GM19455 (cell line): Measurements from ENCODE around the gene C10orf67.
"Not testable (repeated sequence)": the region's sequence is repeated elsewhere in the genome, so short reads cannot be mapped to it uniquely, and the experiment has no call there.

Source experiments
- ATAC-seq: cut with Tn5 transposase; IDR thresholded peaks from one replicate; pipeline ENCODE4 v1.9.1; 2021; ENCODE audit not compliant: unreplicated experiment

The C10orf67 gene

GRCh38 chr10:23280419-23281043 lies 64.1 kb downstream of the C10orf67 start:
- ATAC-seq: no peak

GRCh38 chr10:23275355-23275754 lies 69.2 kb downstream of the C10orf67 start:
- ATAC-seq: no peak

GRCh38 chr10:23274179-23274578 lies 70.4 kb downstream of the C10orf67 start:
- ATAC-seq: not testable (repeated sequence)

- no peak for ATAC-seq
Measured at GRCh38 chr10:23270531-23270930, 74.1 kb downstream of the C10orf67 start.

GRCh38 chr10:23263441-23264164 lies 81.0 kb downstream of the C10orf67 start:
- no peak for ATAC-seq

GRCh38 chr10:23262928-23263327 lies 81.7 kb downstream of the C10orf67 start:
- no peak for ATAC-seq

GRCh38 chr10:23258516-23258915 lies 86.1 kb downstream of the C10orf67 start:
- no peak for ATAC-seq

GRCh38 chr10:23253780-23254179 lies 90.8 kb downstream of the C10orf67 start:
- ATAC-seq: no peak

GRCh38 chr10:23252859-23253258 lies 91.7 kb downstream of the C10orf67 start:
- not testable (repeated sequence) for ATAC-seq

GRCh38 chr10:23241779-23242178 lies 102.8 kb downstream of the C10orf67 start:
- not testable (repeated sequence) for ATAC-seq

- no peak for ATAC-seq
Measured at GRCh38 chr10:23238015-23238414, 106.6 kb downstream of the C10orf67 start.

GRCh38 chr10:23230582-23230981 lies 114.0 kb downstream of the C10orf67 start:
- ATAC-seq: no peak

- ATAC-seq: no peak
Measured at GRCh38 chr10:23217471-23217870, 127.1 kb downstream of the C10orf67 start.

GRCh38 chr10:23205972-23206642 lies 138.5 kb downstream of the C10orf67 start:
- ATAC-seq: no peak

GRCh38 chr10:23204773-23205172 lies 139.8 kb downstream of the C10orf67 start:
- ATAC-seq: no peak

- ATAC-seq: no peak
Measured at GRCh38 chr10:23203369-23204325, 140.9 kb downstream of the C10orf67 start.

- no peak for ATAC-seq
Measured at GRCh38 chr10:23202779-23203178, 141.8 kb downstream of the C10orf67 start.

- ATAC-seq: no peak
Measured at GRCh38 chr10:23201837-23202236, 142.8 kb downstream of the C10orf67 start.

GRCh38 chr10:23200997-23201652 lies 143.5 kb downstream of the C10orf67 start:
- ATAC-seq: no peak

- ATAC-seq: no peak
Measured at GRCh38 chr10:23200586-23200985, 144.0 kb downstream of the C10orf67 start.
